IMR-90 (cell line): ENCODE results near the gene LCP1. TPM values are rescaled to one million over a fixed set of nuclear protein-coding genes. Genes with fewer than 3 reads are reported as not detected.

Source experiments
- ATAC-seq: fragments of 200-7000 bp; cut with Tn5 transposase; 2 replicates; pipeline ENCODE4 v1.9.1; 2020; ENCODE audit warnings: low read depth, mild to moderate bottlenecking, moderate library complexity
- BruUV-seq: library from RNA; stranded (reverse); fragments of 400-500 nt; replicated peaks from 2 replicates; lab custom pipeline; 2021; lab: Mats Ljungman, UMichigan
- CTCF ChIA-PET: fragments of 300-600 bp; formaldehyde crosslinking; extraction: SDS; loops from one replicate; lab custom pipeline; 2021; ENCODE audit warnings: antibody characterized with exemption; lab: Yijun Ruan, JAX
- POLR2A ChIA-PET: fragments of 300-600 bp; sonication (Branson Sonifier 250); formaldehyde crosslinking; loops from one replicate; lab custom pipeline; 2022; ENCODE audit warnings: antibody characterized with exemption; ENCODE audit not compliant: unreplicated experiment; lab: Charles Lee
- DNase-seq: peaks from one replicate; pipeline ENCODE4 v3.0.0; 2013
- H2AFZ ChIP-seq: replicated peaks from 2 replicates; pipeline ENCODE3; 2013; ENCODE audit warnings: low read length, mild to moderate bottlenecking; ENCODE audit not compliant: poor library complexity
- H2AK5ac ChIP-seq: 2 replicates; pipeline ENCODE4 v1.6.1; 2013; ENCODE audit warnings: low read depth, low read length, inconsistent platforms
- H2AK9ac ChIP-seq: replicated peaks from 2 replicates; pipeline ENCODE3; 2013; ENCODE audit warnings: mild to moderate bottlenecking, low read depth, low read length, moderate library complexity; ENCODE audit not compliant: poor library complexity
- H2BK120ac ChIP-seq: 2 replicates; pipeline ENCODE4 v1.6.1; 2013; ENCODE audit warnings: low read depth, low read length, inconsistent platforms
- H2BK15ac ChIP-seq: 3 replicates; pipeline ENCODE4 v1.6.1; 2013; ENCODE audit warnings: low read depth, low read length, inconsistent platforms
- H2BK20ac ChIP-seq: 2 replicates; pipeline ENCODE4 v1.6.1; 2013; ENCODE audit warnings: low read depth, mild to moderate bottlenecking, inconsistent platforms, low read length, moderate library complexity
- H2BK5ac ChIP-seq: 2 replicates; pipeline ENCODE4 v1.6.1; 2013; ENCODE audit warnings: mild to moderate bottlenecking, low read depth, low read length, inconsistent platforms; ENCODE audit not compliant: poor library complexity, severe bottlenecking
- H3K14ac ChIP-seq: replicated peaks from 2 replicates; pipeline ENCODE4 v1.6.1; 2013; ENCODE audit warnings: low read depth, low read length, inconsistent platforms
- H3K18ac ChIP-seq: 2 replicates; pipeline ENCODE4 v1.6.1; 2013; ENCODE audit warnings: low read depth, low read length, control low read depth
- H3K23ac ChIP-seq: 2 replicates; pipeline ENCODE4 v1.6.1; 2013; ENCODE audit warnings: low read depth, low read length, inconsistent platforms
- H3K27ac ChIP-seq: 2 replicates; pipeline ENCODE4 v1.5.1; 2013; ENCODE audit warnings: mild to moderate bottlenecking, control low read depth, low read length; ENCODE audit not compliant: insufficient read depth
- H3K27me3 ChIP-seq: 2 replicates; pipeline ENCODE4 v1.6.1; 2013; ENCODE audit warnings: low read length; ENCODE audit not compliant: control insufficient read depth, insufficient read depth
- H3K36me3 ChIP-seq: 2 replicates; pipeline ENCODE4 v1.6.1; 2013; ENCODE audit warnings: low read length, mixed read lengths; ENCODE audit not compliant: control insufficient read depth, insufficient read depth
- H3K4ac ChIP-seq: 2 replicates; pipeline ENCODE4 v1.6.1; 2013; ENCODE audit warnings: low read depth, low read length, inconsistent platforms
- H3K4me1 ChIP-seq: 2 replicates; pipeline ENCODE4 v1.6.1; 2013; ENCODE audit warnings: low read length, mixed read lengths; ENCODE audit not compliant: control insufficient read depth, insufficient read depth
- H3K4me2 ChIP-seq: 2 replicates; pipeline ENCODE4 v1.6.1; 2013; ENCODE audit warnings: low read depth, mild to moderate bottlenecking, control low read depth, low read length, moderate library complexity
- H3K4me3 ChIP-seq: 2 replicates; pipeline ENCODE4 v1.5.1; 2013; ENCODE audit warnings: low read depth, mild to moderate bottlenecking, control low read depth, low read length, moderate library complexity; ENCODE audit not compliant: insufficient read depth
- H3K56ac ChIP-seq: 2 replicates; pipeline ENCODE4 v1.6.1; 2013; ENCODE audit warnings: low read length, inconsistent platforms; ENCODE audit not compliant: insufficient read depth; ENCODE audit errors: extremely low read depth
- H3K79me1 ChIP-seq, 2 experiments: 2 replicates each; pipeline ENCODE4 v1.6.1; 2013; ENCODE audit warnings: low read length in 2 of 2, inconsistent platforms in 1 of 2, low read depth in 1 of 2
- H3K9ac ChIP-seq: 2 replicates; pipeline ENCODE4 v1.6.1; 2013; ENCODE audit warnings: low read depth, low read length, control low read depth
- H3K9me1 ChIP-seq: 2 replicates; pipeline ENCODE4 v1.6.1; 2013; ENCODE audit warnings: low read length, inconsistent platforms; ENCODE audit not compliant: insufficient read depth
- H3K9me3 ChIP-seq: 2 replicates; pipeline ENCODE4 v1.6.1; 2013; ENCODE audit warnings: low read length; ENCODE audit not compliant: control insufficient read depth, insufficient read depth
- H4K20me1 ChIP-seq: 2 replicates; pipeline ENCODE4 v1.6.1; 2013; ENCODE audit warnings: low read length, inconsistent platforms; ENCODE audit not compliant: insufficient read depth
- H4K5ac ChIP-seq: 2 replicates; pipeline ENCODE4 v1.6.1; 2013; ENCODE audit warnings: mild to moderate bottlenecking, low read depth, low read length, control low read depth
- H4K8ac ChIP-seq, 2 experiments: 2 replicates each; pipeline ENCODE4 v1.6.1; 2013; ENCODE audit warnings: low read depth in 2 of 2, low read length in 2 of 2, control low read depth in 1 of 2, inconsistent platforms in 1 of 2
- H4K91ac ChIP-seq: 2 replicates; pipeline ENCODE4 v1.6.1; 2013; ENCODE audit warnings: low read depth, low read length, inconsistent platforms; ENCODE audit not compliant: insufficient read depth
- BHLHE40 ChIP-seq: fragments of 150-350 bp; IDR thresholded peaks from 2 replicates; pipeline ENCODE4 v1.6.1; 2016; ENCODE audit warnings: mild to moderate bottlenecking, low read depth, low read length
- CEBPB ChIP-seq: IDR thresholded peaks from 2 replicates; pipeline ENCODE4 v1.6.1; 2012; ENCODE audit warnings: low read depth, low read length, improper control_type of control experiment
- CHD1 ChIP-seq: IDR thresholded peaks from 2 replicates; pipeline ENCODE4 v1.6.1; 2012; ENCODE audit warnings: low read depth, low read length, improper control_type of control experiment
- CTCF ChIP-seq: conservative IDR thresholded peaks from 2 replicates; pipeline ENCODE4 v1.5.1; 2012; ENCODE audit warnings: mild to moderate bottlenecking, low read depth, low read length, improper control_type of control experiment
- ELK1 ChIP-seq: fragments of 150-350 bp; IDR thresholded peaks from 2 replicates; pipeline ENCODE4 v1.6.1; 2016; ENCODE audit warnings: low read depth, mild to moderate bottlenecking, low read length, moderate library complexity, borderline replicate concordance
- FOS ChIP-seq: fragments of 150-350 bp; IDR thresholded peaks from 2 replicates; pipeline ENCODE4 v1.6.1; 2016; ENCODE audit warnings: low read depth, low read length
- MAFK ChIP-seq: IDR thresholded peaks from 2 replicates; pipeline ENCODE4 v1.6.1; 2012; ENCODE audit warnings: low read depth, low read length, improper control_type of control experiment
- MAZ ChIP-seq: IDR thresholded peaks from 2 replicates; pipeline ENCODE4 v1.6.1; 2012; ENCODE audit warnings: low read depth, mild to moderate bottlenecking, low read length, improper control_type of control experiment, moderate library complexity, borderline replicate concordance
- MXI1 ChIP-seq: IDR thresholded peaks from 2 replicates; pipeline ENCODE4 v1.6.1; 2012; ENCODE audit warnings: low read depth, mild to moderate bottlenecking, low read length, moderate library complexity, borderline replicate concordance
- NFE2L2 ChIP-seq: fragments of 150-350 bp; IDR thresholded peaks from 2 replicates; pipeline ENCODE4 v1.6.1; 2016; ENCODE audit warnings: low read depth, mild to moderate bottlenecking, low read length
- POLR2A ChIP-seq: IDR thresholded peaks from 2 replicates; pipeline ENCODE4 v1.6.1; 2012; ENCODE audit warnings: mild to moderate bottlenecking, low read depth, low read length
- RAD21 ChIP-seq: IDR thresholded peaks from 2 replicates; pipeline ENCODE4 v1.6.1; 2012; ENCODE audit warnings: low read length, improper control_type of control experiment
- RCOR1 ChIP-seq: IDR thresholded peaks from 2 replicates; pipeline ENCODE4 v1.6.1; 2012; ENCODE audit warnings: mild to moderate bottlenecking, low read length, improper control_type of control experiment; ENCODE audit not compliant: insufficient replicate concordance
- RFX5 ChIP-seq: IDR thresholded peaks from 2 replicates; pipeline ENCODE4 v1.8.0; 2012; ENCODE audit warnings: low read depth, mild to moderate bottlenecking, low read length, moderate library complexity
- SMC3 ChIP-seq: fragments of 150-350 bp; IDR thresholded peaks from 2 replicates; pipeline ENCODE4 v1.6.1; 2016; ENCODE audit warnings: low read depth, mild to moderate bottlenecking, antibody characterized with exemption, low read length, moderate library complexity
- USF2 ChIP-seq: fragments of 150-350 bp; IDR thresholded peaks from 2 replicates; pipeline ENCODE4 v1.6.1; 2017; ENCODE audit warnings: mild to moderate bottlenecking, antibody characterized with exemption, low read length, low read depth
- WGBS, 2 experiments: methylation state at CpG; one replicate each; pipeline versions ENCODE4 v1.1.5 to v1.1.7; 2013; ENCODE audit warnings: missing lambda C conversion rate in 2 of 2; ENCODE audit not compliant: insufficient read length in 1 of 2; ENCODE audit errors: extremely low coverage in 2 of 2; 5-methylcytosine and 5-hydroxymethylcytosine counted together
- dilution Hi-C: fragments of 300-500 bp; cut with HindIII; formaldehyde crosslinking; loops from one replicate; pipeline ENCODE4 v1.14.3; 2018; ENCODE audit warnings: low sequenced_read_pairs; ENCODE audit not compliant: unreplicated experiment
- in situ Hi-C: fragments of 300-500 bp; cut with MboI; formaldehyde crosslinking; loops from 3 replicates; pipeline ENCODE4 v1.14.3; 2019; ENCODE audit warnings: low sequenced_read_pairs, inconsistent platforms, mixed read lengths
- intact Hi-C: fragments of 100-400 bp; cut with micrococcal nuclease; formaldehyde crosslinking; loops from 2 replicates; pipeline ENCODE4 v1.10.0; 2022
- polyA plus RNA-seq, 3 experiments: library from polyadenylated mRNA; depleted of rRNA; stranded (reverse); fragments of >200 nt; gene quantifications; 2 replicates each; pipeline ENCODE4 v1.2.3, GENCODE V29; 2012; ENCODE audit warnings: low replicate concordance in 1 of 3
- total RNA-seq: library from RNA; depleted of rRNA; stranded (reverse); fragments of >200 nt; gene quantifications from 2 replicates; pipeline ENCODE4 v1.2.3, GENCODE V29; 2012

LCP1 gene
- total and polyA plus RNA-seq, 2 of the 4 experiments (the other 2 are of a cell fraction): not detected

- ATAC-seq (no peak), DNase-seq (peak; percentile 19)
- in situ Hi-C loops (loop anchor here (10.0 kb wide), 1 partner anchor 495 kb away; no protein-coding TSS in a partner anchor), intact Hi-C loops (no loop called here), dilution Hi-C loops (no loop called here)
- H3K23ac ChIP-seq: no peak overlapping the region
- H2BK20ac ChIP-seq: no peak overlapping the region
- H3K4me3 ChIP-seq: no peak overlapping the region
- BruUV-seq: no TSS peak
- no peak overlapping the region for H4K5ac ChIP-seq
- no peak overlapping the region for H2AK9ac ChIP-seq
- no peak overlapping the region for H3K4me2 ChIP-seq
- no peaks in the 10 kb centered on the region for H3K36me3 ChIP-seq
- H3K56ac ChIP-seq: no peak overlapping the region
- no CpG with 5 or more reads among the region's 6 CpGs for WGBS, 2 experiments
- no peak overlapping the region for H2BK120ac ChIP-seq
- H3K4ac ChIP-seq: no peak overlapping the region
- H3K9ac ChIP-seq: no peak overlapping the region
- H3K18ac ChIP-seq: no peak overlapping the region
- H3K27ac ChIP-seq: no peak overlapping the region
- no peak overlapping the region for H2BK15ac ChIP-seq
- ChIA-PET POLR2A (no interaction called here), CTCF (no interaction called here)
- H4K20me1 ChIP-seq: no peaks in the 10 kb centered on the region
- no peak overlapping the region for H2AFZ ChIP-seq
- no peaks in the 10 kb centered on the region for H3K9me3 ChIP-seq
- no peak overlapping the region for H2AK5ac ChIP-seq
- H3K14ac ChIP-seq: no peak overlapping the region
- H3K9me1 ChIP-seq: no peaks in the 10 kb centered on the region
- TF ChIP-seq ELK1: no peak
- no peak for TF ChIP-seq BHLHE40
- TF ChIP-seq CHD1: no peak
- TF ChIP-seq SMC3: no peak
- no peak for TF ChIP-seq CTCF
- no peak for TF ChIP-seq NFE2L2
- no peak for TF ChIP-seq POLR2A
- no peak for TF ChIP-seq MAFK
- no peak for TF ChIP-seq RCOR1
- TF ChIP-seq FOS: no peak
- no peak for TF ChIP-seq USF2
- TF ChIP-seq CEBPB: no peak
- TF ChIP-seq MAZ: no peak
- no peak for TF ChIP-seq MXI1
- TF ChIP-seq RAD21: no peak
- TF ChIP-seq RFX5: no peak
- H2BK5ac ChIP-seq: no peak overlapping the region
- peaks cover 6% of the 10 kb centered on the region for H3K27me3 ChIP-seq
- H3K4me1 ChIP-seq: no peaks in the 10 kb centered on the region
- H4K8ac ChIP-seq: no peak overlapping the region
- H3K79me1 ChIP-seq: no peaks in the 10 kb centered on the region
- no peak overlapping the region for H4K91ac ChIP-seq
Observed at GRCh38 chr13:46119883-46120614, 61.9 kb downstream of the LCP1 start.
